T-helper 2 cell (primary cell): ENCODE data around the gene NPS.
A peak's percentile ranks its signal among the peaks of the same experiment; 100 is the strongest.

ENCODE experiments used
- DNase-seq, 5 experiments: peaks; one replicate each; pipeline versions ENCODE4 v3.0.0 to v3.0.0-alpha.2; 2012 to 2022

Gene NPS

DNA sequence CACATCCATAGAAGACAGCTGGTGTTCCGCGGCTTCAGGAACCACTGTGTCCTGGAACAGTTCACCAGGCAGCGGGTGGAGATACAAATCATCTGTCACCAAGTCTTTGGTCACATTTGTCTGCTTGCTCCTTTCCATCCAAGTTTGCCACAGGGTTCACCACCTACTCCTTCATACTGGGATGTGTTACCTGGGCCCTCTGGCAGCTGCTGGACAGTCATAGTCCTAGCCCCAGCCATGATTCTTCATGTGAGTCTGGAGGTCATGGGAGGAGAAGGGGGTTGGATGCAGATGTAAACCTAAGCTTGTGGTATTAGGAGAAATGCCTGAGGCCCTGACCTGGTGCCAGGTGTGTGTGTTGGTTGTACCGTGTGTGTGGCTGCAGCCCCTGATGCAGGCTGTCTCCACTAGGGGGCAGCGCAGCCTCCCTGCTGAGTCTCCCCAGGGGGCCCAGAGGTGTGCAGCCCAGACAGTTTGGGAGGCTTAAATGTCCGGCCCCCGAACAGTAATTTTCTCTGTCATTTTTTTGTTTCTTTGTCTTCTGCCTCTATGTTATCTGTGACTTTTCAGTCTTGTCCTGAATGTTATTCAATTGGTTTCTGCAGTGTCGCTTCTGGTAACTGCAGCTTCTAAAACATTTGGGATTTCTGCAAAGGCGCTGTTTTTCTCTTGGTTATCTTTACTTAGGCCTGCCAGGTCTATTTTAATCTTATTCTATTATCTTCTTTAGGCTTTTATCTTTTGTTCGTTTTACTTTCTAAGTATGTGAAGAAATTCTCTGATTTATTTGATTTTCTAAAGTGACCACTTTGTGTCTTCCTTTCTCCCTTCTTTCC lies 14.8 kb downstream of the NPS start:
- peak in 2 of 5 experiments; percentile 2 to 22 for DNase-seq

DNA sequence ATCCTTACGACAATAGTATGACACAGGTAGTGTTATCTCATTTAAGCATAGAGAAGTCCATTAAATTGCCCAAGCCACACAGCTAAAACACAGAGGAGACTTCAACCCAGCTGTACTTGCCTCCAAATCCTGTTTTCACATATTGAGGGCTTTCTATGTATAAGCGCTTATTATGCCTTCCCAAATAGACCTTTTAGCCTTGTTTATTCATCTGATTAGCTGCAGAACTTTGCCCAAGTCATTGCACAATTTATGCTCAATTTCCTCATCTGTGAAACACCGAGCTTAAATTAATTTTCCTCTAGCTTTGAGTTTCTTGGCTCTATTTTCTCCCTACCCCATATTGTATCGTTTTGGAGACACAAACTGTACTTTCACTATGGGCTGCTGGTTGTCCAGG lies 15.5 kb downstream of the NPS start:
- DNase-seq: no peak

DNA sequence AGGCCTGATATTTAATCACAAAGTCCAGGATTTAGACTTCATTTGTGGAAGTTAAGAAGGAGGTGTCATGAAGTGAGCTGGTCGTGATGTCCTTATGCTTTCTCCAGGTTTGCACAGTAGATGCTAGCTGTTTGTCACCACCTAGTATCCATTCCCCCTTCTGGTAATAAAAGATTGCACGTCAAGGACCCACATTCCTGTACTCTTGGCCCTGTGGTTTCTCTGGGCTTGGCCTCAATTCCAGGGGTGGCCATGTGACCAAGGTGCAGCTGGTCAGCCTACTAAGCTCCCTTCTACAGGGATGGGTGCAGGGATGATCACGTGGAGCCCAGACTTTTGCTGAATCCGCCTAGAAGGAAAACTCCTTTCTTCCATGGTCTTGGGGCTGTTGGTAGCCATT lies 16.5 kb downstream of the NPS start:
- no peak for DNase-seq

DNA sequence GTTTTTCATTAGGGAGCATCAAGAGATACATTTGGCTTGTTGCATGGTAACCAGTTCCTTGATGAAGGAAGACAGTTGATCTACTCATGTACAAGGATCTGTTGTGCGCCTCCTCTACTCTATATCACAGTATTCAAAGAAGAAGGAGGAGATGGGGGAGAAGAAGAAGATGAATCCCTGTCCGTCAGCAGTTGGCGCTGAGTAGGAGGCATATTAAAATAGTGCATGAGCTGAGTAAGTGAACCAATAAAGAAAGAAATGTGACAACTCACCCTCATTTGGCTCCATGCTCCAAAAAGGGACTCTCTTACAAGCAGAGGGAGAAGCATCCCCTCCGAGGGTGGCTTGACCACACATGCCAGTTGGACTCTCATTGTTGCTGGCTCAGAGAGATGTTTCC lies 20.1 kb downstream of the NPS start:
- no peak for DNase-seq

DNA sequence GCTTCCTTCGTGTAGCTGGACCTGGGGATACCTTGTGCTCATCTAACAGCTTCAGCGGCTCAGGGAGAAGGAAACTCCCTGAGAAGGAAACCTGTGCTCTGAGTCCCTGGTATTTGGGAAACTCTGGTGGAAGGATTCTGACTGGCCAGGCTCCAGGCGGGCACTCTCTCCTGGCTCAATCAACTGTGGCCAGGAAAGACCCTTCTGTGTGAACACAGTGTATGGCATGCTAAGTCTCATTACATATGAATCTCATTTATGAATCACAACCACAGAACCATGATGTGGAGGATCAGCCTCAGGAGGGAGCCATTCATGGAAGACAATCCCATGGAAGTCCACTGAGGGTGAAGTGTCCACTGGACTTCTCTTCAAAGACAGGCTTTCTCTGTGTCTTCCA lies 20.9 kb downstream of the NPS start:
- no peak for DNase-seq

DNA sequence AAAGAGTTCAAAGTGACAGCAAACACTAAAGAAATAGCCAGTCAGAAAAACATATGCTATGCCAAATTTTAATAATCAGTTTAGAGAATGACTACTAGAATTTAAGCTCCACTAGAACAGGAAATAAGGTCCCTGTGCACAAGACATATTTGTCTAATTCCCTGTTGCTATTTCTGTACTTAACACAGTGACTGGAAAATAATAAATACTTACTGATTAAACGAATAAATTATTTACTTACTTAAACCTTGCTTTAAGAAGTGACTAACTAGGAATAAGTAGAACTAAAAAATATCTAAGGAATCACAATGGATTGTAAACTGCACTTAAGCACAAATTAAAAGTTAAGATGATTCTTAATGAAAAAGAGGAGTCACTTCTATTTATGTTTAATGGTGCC lies 22.3 kb downstream of the NPS start:
- DNase-seq: no peak

DNA sequence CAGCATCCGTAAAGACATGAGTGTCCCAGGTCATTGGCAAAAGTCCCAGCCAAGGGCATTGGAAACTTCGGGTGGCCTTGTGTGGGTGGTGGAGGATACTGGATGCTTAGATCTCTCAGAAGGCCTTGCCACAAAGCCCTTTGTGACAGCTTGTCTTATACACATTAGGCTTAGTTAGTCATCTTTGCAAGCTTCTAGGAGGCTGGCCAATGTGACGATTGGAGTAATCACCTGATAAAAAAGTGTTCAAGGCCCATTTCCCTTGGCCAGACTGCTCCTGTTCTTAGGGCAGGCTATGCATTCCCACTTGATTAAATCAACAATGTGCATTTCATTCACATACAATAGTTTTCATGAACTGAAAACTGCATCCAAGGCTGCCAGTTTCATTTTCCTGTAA lies 26.9 kb downstream of the NPS start:
- DNase-seq: no peak

DNA sequence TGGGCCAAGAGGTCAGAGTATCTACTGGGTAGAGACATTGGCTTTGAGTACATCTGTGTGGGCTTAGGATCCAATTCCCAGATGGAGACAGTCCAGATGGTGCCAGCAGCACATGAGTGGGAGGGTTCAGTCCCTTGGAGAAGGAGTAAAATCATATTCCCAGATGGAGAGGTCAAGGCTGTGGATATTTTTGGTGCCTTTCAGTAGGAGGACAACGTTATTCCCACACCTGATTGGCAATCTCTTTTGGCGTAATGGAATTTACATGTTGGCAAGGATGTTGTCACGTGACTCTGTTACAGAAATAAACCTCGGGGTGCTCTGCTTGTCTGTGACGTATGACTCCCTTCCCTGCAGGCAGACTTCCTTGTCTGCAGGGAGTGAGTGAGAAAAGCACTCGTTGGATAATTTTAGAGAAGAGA lies 27.6 kb downstream of the NPS start:
- DNase-seq: no peak

DNA sequence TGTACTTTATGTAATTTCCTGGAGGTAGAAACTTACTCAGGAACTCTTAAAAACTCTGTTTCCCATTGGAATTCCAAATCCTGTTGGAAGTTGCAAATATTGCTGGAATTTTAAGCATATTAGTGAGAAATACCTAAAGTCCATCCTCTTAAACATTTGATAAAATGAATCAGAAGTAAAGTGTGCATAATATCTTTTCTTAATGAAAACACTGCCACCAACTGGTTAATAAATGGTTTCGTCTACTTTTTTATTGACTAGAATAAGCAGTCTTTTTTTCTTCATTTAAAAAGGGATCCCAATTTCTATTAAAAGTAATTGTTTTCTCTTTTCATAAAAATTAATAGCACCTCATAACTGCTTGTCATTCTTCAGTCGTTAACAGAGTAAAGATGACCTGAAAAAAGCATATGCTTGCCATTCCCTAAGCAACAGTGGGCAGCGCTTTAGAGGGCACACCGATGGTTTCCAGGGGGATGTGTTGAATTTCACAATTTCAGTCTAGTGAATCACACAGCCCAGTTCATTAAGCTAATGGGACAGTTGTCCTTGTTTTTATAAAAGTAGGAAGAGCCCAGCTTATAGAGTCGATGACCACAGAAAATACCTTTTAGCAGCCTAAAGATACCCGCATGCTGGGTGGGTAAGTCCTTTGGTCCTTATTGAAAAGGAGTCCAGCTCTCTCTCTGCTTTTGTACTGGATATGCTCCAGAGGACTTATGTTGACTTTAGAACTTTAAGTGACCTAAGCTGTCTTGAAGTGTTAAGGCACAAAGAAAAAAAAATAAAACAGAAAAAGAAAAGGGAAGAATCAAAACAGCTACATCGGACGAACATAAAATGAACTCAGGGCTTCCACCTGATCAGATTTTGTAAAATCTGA lies 28.5 kb downstream of the NPS start:
- DNase-seq: no peak

DNA sequence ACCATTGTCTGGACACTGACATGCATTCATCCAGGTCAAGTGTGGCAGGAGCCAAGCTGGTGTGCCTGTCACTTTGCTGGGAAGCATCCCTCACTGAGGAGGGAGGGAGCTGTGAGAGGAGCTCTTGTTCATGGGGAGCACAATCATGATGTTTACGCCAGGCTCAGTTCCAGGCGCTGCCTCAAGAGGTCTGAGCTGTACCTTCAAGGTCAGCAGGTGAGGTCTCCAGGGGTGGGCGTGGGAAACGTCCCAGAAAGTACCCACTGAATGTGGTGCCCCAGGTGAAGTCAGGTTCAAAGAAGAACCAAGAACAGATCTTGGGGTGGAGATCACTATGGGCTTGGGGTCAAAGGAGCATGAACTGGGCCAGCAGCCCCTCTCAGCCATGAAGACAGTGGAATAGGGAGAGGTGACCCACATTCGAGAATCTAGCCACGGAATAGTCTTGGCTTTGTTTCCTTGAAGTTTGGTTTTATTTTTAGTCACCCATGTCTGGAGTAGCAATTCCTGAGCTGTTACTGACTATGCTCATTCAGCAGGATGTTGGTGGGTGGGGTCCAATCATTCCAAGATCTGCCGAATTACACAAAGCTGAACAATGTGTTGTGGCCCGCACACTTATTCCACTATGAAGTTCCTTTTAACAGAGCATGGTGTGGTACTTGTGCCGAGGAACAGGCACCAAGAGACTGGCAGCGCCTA lies 29.3 kb downstream of the NPS start:
- no peak for DNase-seq

DNA sequence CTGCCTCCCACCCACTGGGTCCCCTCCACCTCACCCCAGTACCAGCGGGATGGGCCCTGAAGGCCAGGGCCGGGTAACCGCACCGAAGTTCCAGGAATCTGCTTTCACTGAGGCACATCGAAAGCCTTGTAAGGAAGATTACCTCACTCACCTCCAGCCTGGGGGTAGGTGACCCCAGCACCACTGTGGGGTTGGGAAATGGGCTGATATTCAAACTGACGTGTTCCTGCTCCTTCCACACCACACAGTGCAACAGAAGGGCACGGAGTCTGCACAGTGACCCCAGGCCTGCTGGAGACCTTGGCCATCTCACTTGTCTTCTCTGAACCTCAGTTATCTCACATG lies 29.8 kb downstream of the NPS start:
- DNase-seq: no peak

DNA sequence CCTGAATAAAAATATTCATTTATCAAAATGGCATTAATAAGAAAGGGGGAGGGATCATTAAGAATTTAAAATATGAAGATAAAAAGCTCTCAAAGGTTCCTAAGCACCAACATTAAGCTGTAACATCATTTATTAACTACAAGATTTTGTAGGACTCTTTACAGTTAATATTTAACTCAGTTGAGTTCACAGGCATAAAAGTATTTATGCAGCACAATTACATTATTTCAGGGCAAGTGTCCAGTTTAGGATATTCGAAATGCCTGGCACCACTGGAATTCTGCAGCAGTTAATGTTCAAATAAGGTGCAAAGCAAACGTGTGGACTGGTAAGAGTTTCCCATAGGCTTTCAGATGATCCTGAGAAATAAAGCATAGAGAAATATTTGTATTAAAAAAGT lies 30.5 kb downstream of the NPS start:
- no peak for DNase-seq

DNA sequence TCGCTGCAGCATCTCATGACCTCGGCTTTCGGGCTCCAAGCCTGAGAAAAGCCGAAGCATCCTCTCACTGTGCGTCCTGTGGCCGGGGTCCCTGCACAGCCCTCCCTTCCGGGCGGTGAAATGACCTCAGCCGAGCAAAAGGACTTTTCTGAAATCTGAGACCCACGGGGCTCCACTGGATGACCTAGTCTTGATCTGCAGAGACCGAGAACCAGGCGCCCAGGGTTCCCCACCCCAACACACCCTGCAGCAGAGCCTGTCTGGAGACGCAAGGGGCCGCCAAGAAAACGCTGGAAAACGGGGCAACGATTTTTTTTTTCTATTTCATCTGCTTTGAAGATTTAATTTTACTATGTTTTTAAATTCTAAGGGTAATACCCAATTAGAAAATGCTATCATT lies 31.7 kb downstream of the NPS start:
- no peak for DNase-seq

DNA sequence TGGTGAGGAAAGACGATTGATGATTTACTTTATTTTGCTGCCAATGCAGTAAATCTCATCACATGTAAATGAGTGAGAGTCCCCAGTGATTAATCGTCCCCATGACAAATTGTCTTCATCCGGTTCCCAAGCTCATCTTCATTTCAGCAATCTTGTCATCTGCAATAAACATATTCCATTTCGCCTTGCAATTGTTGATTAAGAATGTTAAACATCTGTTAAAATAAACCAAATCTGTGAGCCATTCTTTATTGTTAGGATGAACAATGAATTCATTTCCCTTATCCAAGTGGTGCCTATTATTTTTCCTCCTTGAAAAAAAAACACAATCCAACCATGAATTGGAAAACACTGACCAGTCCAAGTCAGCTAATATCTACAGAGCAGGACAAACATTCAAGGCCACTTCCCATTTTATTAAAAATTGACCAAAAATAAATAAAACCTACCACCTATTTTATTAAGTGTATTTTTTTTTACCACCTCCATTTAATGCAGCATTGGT lies 36.5 kb downstream of the NPS start:
- no peak for DNase-seq

DNA sequence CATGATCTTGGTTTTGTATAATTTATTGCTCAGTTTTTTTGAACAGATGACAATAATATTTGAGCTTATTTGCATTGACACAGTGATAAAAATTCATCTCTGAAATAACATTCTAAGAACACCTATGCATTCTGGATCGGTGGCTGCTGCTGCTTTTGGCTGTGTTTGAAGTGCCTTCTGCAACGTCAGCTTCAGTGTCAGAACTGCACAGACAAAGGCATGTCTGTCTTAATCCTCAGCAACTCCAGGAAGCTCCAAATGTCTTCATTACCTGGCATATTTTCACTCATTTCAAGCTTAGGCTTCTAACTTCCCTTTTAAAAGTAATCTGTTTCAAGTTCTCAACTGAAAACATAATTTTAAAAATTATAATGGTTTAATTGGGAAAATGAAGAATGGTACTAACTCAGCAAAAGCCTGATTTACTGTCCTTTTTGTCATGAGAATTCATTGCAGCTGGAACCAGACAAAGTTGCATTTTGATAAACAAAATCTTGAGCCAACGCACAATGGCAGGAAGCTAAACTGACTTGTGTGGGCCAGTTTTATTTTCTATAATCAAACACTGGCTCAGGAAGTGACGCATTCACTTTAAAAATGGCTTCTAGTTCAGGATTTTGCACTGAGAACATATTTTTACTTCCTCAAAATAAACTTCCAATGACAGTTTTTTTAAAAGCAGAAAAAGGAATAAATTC lies 38.7 kb downstream of the NPS start:
- DNase-seq: no peak

DNA sequence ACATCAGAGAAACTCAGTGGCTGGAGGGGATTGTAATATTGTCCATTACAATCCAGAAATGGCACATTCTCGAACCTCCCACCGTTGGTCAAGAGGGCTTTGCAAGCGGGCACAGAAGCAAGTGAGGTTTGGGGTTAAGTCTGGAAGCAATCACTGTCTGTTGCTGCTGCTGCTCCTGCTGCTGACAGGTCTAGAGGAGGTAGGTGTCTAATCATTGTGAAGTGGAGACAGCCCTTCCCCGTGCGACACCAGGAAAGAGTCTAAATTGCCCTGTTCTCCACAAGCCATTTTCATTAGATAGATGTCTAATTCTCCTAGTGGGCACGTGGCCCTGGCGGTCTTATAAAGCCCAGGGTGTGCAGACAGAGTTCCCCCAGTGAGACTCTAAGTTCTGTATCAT lies 43.5 kb downstream of the NPS start:
- DNase-seq: no peak

DNA sequence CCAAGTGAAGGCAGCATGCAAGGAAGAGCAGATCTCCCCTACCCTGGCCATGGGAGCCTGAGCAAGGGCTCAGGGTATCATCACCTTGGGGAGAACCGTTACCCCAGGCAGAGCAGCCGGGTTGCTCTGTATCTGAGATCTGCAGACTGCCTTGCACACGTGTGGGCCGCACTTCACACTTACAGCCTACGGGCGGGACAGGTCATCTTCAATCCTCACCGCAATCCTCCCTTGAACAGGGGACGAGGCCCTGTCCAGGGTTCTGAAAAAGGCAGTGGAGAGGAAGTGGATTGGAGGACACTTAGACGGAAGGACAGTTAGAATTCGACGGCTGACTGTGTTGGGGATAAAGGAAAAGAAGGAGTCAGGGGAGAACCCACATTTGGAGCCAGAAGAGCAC lies 51.4 kb downstream of the NPS start:
- DNase-seq: no peak
